HL-60 (cell line): ENCODE data around the gene NR3C1.

Experiments
- GABPA ChIP-seq: IDR thresholded peaks from 2 replicates; pipeline ENCODE4 v1.6.1; 2012; ENCODE audit warnings: low read depth
- POLR2AphosphoS5 ChIP-seq: IDR thresholded peaks from 2 replicates; pipeline ENCODE4 v1.6.1; 2012; ENCODE audit warnings: low read depth
- TF ChIP-seq, protein P1 (sequence below): IDR thresholded peaks from one replicate; pipeline ENCODE4 v1.5.1; 2011; ENCODE audit warnings: low read length, control low read depth, inconsistent platforms; ENCODE audit not compliant: insufficient read depth
- TF ChIP-seq, protein P2 (sequence below): IDR thresholded peaks from 2 replicates; pipeline ENCODE4 v1.6.1; 2012; ENCODE audit warnings: low read depth; ENCODE audit not compliant: insufficient replicate concordance

DNA sequence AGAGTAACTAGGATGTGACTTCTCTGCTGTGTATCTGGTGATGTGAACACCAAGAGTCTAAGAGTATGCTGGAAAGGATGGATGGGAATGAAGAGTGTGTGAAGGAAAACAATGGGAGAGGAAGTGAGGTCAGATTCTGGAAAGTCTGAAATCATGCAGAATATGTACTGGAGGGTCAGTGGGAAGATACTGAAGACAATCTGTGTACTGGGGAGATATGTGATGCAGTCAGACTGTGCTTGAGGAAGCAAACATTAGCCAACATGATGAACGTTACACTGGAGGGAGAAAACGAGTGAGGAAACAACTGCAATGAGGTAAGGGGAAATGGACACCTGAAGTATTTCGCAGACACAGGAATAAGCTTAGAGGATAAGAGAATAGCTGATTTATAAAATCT lies 105.7 kb downstream of the NR3C1 start:
- TF ChIP-seq, protein P1, sequence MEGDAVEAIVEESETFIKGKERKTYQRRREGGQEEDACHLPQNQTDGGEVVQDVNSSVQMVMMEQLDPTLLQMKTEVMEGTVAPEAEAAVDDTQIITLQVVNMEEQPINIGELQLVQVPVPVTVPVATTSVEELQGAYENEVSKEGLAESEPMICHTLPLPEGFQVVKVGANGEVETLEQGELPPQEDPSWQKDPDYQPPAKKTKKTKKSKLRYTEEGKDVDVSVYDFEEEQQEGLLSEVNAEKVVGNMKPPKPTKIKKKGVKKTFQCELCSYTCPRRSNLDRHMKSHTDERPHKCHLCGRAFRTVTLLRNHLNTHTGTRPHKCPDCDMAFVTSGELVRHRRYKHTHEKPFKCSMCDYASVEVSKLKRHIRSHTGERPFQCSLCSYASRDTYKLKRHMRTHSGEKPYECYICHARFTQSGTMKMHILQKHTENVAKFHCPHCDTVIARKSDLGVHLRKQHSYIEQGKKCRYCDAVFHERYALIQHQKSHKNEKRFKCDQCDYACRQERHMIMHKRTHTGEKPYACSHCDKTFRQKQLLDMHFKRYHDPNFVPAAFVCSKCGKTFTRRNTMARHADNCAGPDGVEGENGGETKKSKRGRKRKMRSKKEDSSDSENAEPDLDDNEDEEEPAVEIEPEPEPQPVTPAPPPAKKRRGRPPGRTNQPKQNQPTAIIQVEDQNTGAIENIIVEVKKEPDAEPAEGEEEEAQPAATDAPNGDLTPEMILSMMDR: no peak
- TF ChIP-seq GABPA (no peak), POLR2AphosphoS5 (no peak)
- TF ChIP-seq, protein P2, sequence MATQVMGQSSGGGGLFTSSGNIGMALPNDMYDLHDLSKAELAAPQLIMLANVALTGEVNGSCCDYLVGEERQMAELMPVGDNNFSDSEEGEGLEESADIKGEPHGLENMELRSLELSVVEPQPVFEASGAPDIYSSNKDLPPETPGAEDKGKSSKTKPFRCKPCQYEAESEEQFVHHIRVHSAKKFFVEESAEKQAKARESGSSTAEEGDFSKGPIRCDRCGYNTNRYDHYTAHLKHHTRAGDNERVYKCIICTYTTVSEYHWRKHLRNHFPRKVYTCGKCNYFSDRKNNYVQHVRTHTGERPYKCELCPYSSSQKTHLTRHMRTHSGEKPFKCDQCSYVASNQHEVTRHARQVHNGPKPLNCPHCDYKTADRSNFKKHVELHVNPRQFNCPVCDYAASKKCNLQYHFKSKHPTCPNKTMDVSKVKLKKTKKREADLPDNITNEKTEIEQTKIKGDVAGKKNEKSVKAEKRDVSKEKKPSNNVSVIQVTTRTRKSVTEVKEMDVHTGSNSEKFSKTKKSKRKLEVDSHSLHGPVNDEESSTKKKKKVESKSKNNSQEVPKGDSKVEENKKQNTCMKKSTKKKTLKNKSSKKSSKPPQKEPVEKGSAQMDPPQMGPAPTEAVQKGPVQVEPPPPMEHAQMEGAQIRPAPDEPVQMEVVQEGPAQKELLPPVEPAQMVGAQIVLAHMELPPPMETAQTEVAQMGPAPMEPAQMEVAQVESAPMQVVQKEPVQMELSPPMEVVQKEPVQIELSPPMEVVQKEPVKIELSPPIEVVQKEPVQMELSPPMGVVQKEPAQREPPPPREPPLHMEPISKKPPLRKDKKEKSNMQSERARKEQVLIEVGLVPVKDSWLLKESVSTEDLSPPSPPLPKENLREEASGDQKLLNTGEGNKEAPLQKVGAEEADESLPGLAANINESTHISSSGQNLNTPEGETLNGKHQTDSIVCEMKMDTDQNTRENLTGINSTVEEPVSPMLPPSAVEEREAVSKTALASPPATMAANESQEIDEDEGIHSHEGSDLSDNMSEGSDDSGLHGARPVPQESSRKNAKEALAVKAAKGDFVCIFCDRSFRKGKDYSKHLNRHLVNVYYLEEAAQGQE: no peak
